A549 (cell line): Measurements from ENCODE around the gene NFIA. TPM values are rescaled to one million over a fixed set of nuclear protein-coding genes. Genes with fewer than 3 reads are reported as not detected.

ENCODE experiments used
- ATAC-seq, 2 experiments: fragments of 200-7000 bp in 1 of 2; fragments of >200 bp in 1 of 2; cut with Nextera tagmentation in 1 of 2; cut with Tn5 transposase in 1 of 2; 3 replicates each; pipeline versions ENCODE4 v1.8.0 to v1.9.1; 2018 to 2020; ENCODE audit warnings: mild to moderate bottlenecking in 1 of 2, moderate library complexity in 1 of 2
- CTCF ChIA-PET: fragments of 300-600 bp; sonication (Branson Sonifier 250); formaldehyde crosslinking; extraction: SDS; loops from one replicate; lab custom pipeline; 2021; ENCODE audit warnings: antibody characterized with exemption, inconsistent platforms; lab: Yijun Ruan, JAX
- POLR2A ChIA-PET: fragments of 350-600 bp; formaldehyde crosslinking; extraction: SDS; loops from one replicate; lab custom pipeline; 2021; ENCODE audit warnings: antibody characterized with exemption, inconsistent platforms; lab: Yijun Ruan, JAX
- DNase-seq, 2 experiments: peaks; one replicate each; pipeline versions ENCODE4 v3.0.0 to v3.0.0-alpha.2; 2011 to 2016; ENCODE audit warnings: low read depth in 1 of 2, low spot score in 1 of 2
- FAIRE-seq: peaks from 2 replicates; lab custom pipeline; 2011; peaks lifted over from hg19 to GRCh38; lab: Jason Lieb, UNC
- H3K27ac ChIP-seq, 2 experiments: fragments of >200 bp; sonication (Bioruptor Twin); formaldehyde crosslinking; 3 replicates each; pipeline ENCODE4 v1.5.1; 2016 to 2017
- H3K4me1 ChIP-seq: fragments of >200 bp; sonication (Bioruptor Twin); formaldehyde crosslinking; 3 replicates; pipeline ENCODE4 v1.6.1; 2016
- H3K4me2 ChIP-seq: fragments of >200 bp; sonication (Bioruptor Twin); formaldehyde crosslinking; 3 replicates; pipeline ENCODE4 v1.6.1; 2016
- H3K4me3 ChIP-seq: fragments of >200 bp; sonication (Bioruptor Twin); formaldehyde crosslinking; 3 replicates; pipeline ENCODE4 v1.5.1; 2016
- H3K9me3 ChIP-seq: fragments of >200 bp; sonication (Bioruptor Twin); formaldehyde crosslinking; 3 replicates; pipeline ENCODE4 v1.6.1; 2016
- CBX8 ChIP-seq: fragments of 200-600 bp; sonication (generic); IDR thresholded peaks from 2 replicates; pipeline ENCODE4 v1.6.1; 2016
- CHD4 ChIP-seq: fragments of 200-600 bp; sonication (generic); IDR thresholded peaks from 2 replicates; pipeline ENCODE4 v1.6.1; 2016; ENCODE audit warnings: antibody characterized with exemption, mild to moderate bottlenecking, borderline replicate concordance
- EHMT2 ChIP-seq: fragments of 200-600 bp; sonication (generic); IDR thresholded peaks from 2 replicates; pipeline ENCODE4 v1.6.1; 2016; ENCODE audit warnings: antibody characterized with exemption, low read depth, mild to moderate bottlenecking, moderate library complexity
- ELK1 ChIP-seq: fragments of 150-350 bp; IDR thresholded peaks from 2 replicates; pipeline ENCODE4 v1.6.1; 2014; ENCODE audit warnings: low read depth, mild to moderate bottlenecking, low read length
- ESRRA ChIP-seq: fragments of 150-350 bp; IDR thresholded peaks from 2 replicates; pipeline ENCODE4 v1.6.1; 2014; ENCODE audit warnings: mild to moderate bottlenecking, low read length, borderline replicate concordance
- GATA3 ChIP-seq: IDR thresholded peaks from 2 replicates; pipeline ENCODE4 v1.6.1; 2012; ENCODE audit warnings: borderline replicate concordance
- HMGXB4 ChIP-seq: fragments of 250-450 bp; sonication (Bioruptor Pico); IDR thresholded peaks from 2 replicates; pipeline ENCODE4 v1.5.0; 2021; ENCODE audit warnings: mild to moderate bottlenecking, moderate library complexity, borderline replicate concordance
- JUN ChIP-seq, 2 experiments: fragments of >200 bp; sonication (Bioruptor Twin); formaldehyde crosslinking; IDR thresholded peaks; 2 replicates in 1 of 2; 3 replicates in 1 of 2; pipeline ENCODE4 v1.6.1; 2016 to 2017
- MAZ ChIP-seq: fragments of 150-350 bp; IDR thresholded peaks from 2 replicates; pipeline ENCODE4 v1.6.1; 2014; ENCODE audit warnings: antibody characterized with exemption, low read depth, low read length, borderline replicate concordance
- RAD21 ChIP-seq, 2 experiments: fragments of >200 bp in 1 of 2; sonication (Bioruptor Twin) in 1 of 2; formaldehyde crosslinking in 1 of 2; IDR thresholded peaks in 1 of 2; conservative IDR thresholded peaks in 1 of 2; 2 replicates in 1 of 2; 3 replicates in 1 of 2; pipeline ENCODE4 v1.6.1; 2012 to 2018; ENCODE audit warnings: inconsistent platforms in 1 of 2
- SMC3 ChIP-seq: fragments of >200 bp; sonication (Bioruptor Twin); formaldehyde crosslinking; IDR thresholded peaks from 3 replicates; pipeline ENCODE4 v1.6.1; 2018; ENCODE audit warnings: inconsistent platforms
- SREBF2 ChIP-seq: fragments of 450-650 bp; IDR thresholded peaks from 2 replicates; pipeline ENCODE4 v1.6.1; 2014; ENCODE audit warnings: mild to moderate bottlenecking, moderate library complexity
- WGBS: methylation state at CpG from one replicate; pipeline ENCODE4 v1.1.6; 2017; ENCODE audit errors: missing lambda C conversion rate; 5-methylcytosine and 5-hydroxymethylcytosine counted together
- polyA plus RNA-seq, 4 experiments: library from polyadenylated mRNA; depleted of rRNA in 3 of 4; stranded (reverse); fragments of >200 nt; fragmentation: RNase III in 1 of 4; extraction: RNeasy Plus Mini Kit Qiagen cat#74134 plus additional on column Dnase treatment in 1 of 4; gene quantifications; 2 replicates in 3 of 4; 3 replicates in 1 of 4; pipeline ENCODE4 v1.2.3, GENCODE V29; 2011 to 2017
- TF ChIP-seq, protein P1 (sequence below): IDR thresholded peaks from 2 replicates; pipeline ENCODE4 v1.6.1; 2012

The NFIA gene
- polyA plus RNA-seq, 2 of the 4 experiments (the other 2 are of a cell fraction): 6.5 to 25.8 TPM

GRCh38 chr1:61081686-61082310, 563 bp upstream of the NFIA start:
- H3K4me3 ChIP-seq: peak overlapping the region; percentile 91
- H3K9me3 ChIP-seq: no peaks in the 10 kb centered on the region
- H3K4me1 ChIP-seq: peaks cover 49% of the 10 kb centered on the region
- DNase-seq: peak; percentile 66 to 84
- TF ChIP-seq MAZ (no peak), RAD21 (conservative IDR thresholded peaks at IDR 0.05 in 1 of 2, IDR thresholded peaks at IDR 0.05 in 1 of 2) (peak in 1 of 2 experiments; percentile 11; a peak in 1 of 5 replicates), GATA3 (no peak), ESRRA (no peak), SMC3 (peak; percentile 8; the same call in 1 of the 3 replicates)
- ChIA-PET CTCF (interaction anchor here (0.6 to 0.9 kb wide), 3 partner anchors 31 to 502 kb away, joined by 3 to 4 read pairs (median 3); no protein-coding TSS in a partner anchor), POLR2A (interaction anchor here (0.6 to 1.4 kb wide), 6 partner anchors 24 to 507 kb away, joined by 3 to 5 read pairs (median 3); no protein-coding TSS in a partner anchor)
- H3K4me2 ChIP-seq: peak overlapping the region; percentile 89
- no peak for FAIRE-seq
- 0% methylated on average over 11 of the region's 41 CpGs for WGBS
- peak; percentile 58 to 68 for ATAC-seq
- H3K27ac ChIP-seq: peak overlapping the region; percentile 91 to 100

GRCh38 chr1:61083013-61083806, 849 bp downstream of the NFIA start:
- Histone ChIP-seq H3K4me3 (peak overlapping the region; percentile 91), H3K4me1 (peaks cover 56% of the 10 kb centered on the region), H3K27ac (peak overlapping the region; percentile 91 to 100), H3K4me2 (peak overlapping the region; percentile 68), H3K9me3 (no peaks in the 10 kb centered on the region)
- peak in 1 of 2 experiments; percentile 9 for DNase-seq
- TF ChIP-seq JUN (IDR thresholded peaks at IDR 0.05): peak in 1 of 2 experiments; percentile 31; a peak in 1 of 5 replicates
- TF ChIP-seq, protein P1, sequence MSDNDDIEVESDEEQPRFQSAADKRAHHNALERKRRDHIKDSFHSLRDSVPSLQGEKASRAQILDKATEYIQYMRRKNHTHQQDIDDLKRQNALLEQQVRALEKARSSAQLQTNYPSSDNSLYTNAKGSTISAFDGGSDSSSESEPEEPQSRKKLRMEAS: peak; percentile 43; the same call in 1 of the 2 replicates
- TF ChIP-seq RAD21 (conservative IDR thresholded peaks at IDR 0.05 in 1 of 2, IDR thresholded peaks at IDR 0.05 in 1 of 2): no peak
- TF ChIP-seq GATA3: no peak
- ChIA-PET CTCF (no interaction called here), POLR2A (interaction anchor here (0.6 to 1.4 kb wide), 3 partner anchors 26 to 56 kb away, joined by 3 to 6 read pairs (median 5); no protein-coding TSS in a partner anchor)
- peak; percentile 15 to 26; a peak in 3 of 6 replicates for ATAC-seq
- 0% methylated on average over 14 of the region's 105 CpGs for WGBS
- FAIRE-seq: no peak

DNA sequence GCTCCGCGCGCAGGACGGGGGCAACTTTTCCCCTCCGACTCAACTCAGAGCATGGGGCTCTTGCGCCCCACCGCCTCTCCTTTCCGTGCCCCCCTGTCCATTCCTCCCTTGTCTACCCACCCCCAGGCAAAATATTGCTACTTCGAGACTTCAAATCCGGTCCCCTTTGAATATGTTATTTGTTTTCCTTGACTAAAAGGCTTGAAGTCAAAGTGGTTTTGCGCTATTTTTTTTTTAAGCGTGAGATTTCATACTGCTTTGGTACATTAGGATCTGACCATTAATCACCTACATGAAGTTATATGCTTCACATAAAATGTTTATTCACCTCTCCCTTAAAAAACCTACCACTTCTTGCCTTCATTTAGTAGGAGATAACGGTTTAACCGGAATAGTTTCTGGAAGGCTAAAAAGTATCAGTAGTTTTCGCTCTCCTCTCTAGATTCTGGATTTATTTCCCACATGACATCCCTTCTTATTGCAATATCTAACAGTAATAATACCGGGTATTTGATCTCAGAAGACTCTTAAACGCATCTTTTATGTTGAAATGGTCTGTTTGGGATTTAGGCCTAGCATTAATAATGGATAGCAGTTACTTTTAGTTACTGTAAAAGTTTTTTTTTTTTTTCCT, 1.6 kb downstream of the NFIA start:
- ATAC-seq: no peak
- peak overlapping the region; percentile 91 for H3K4me3 ChIP-seq
- POLR2A ChIA-PET: no interaction called here
- TF ChIP-seq ELK1 (no peak), CHD4 (no peak), HMGXB4 (CRISPR knock-in tag) (no peak), CBX8 (no peak), SREBF2 (no peak), EHMT2 (no peak)
- TF ChIP-seq, all 56 proteins: peak for 0
- Histone ChIP-seq H3K27ac (peak overlapping the region; percentile 91 to 100), H3K4me1 (peaks cover 50% of the 10 kb centered on the region), H3K9me3 (no peaks in the 10 kb centered on the region), H3K4me2 (peak overlapping the region; percentile 68)
- DNase-seq (no peak), FAIRE-seq (no peak)
- WGBS: 3% methylated on average over 12 of the region's 17 CpGs
- CTCF ChIA-PET: no interaction called here
